ENCODE results near the gene PTEN. TPM values are rescaled to one million over a fixed set of nuclear protein-coding genes. Genes with fewer than 3 reads are reported as not detected.
"Not testable (repeated sequence)": the region's sequence is repeated elsewhere in the genome, so short reads cannot be mapped to it uniquely, and the experiment has no call there.

Gene PTEN
- polyA plus RNA-seq, 4 donors: 18.8 to 73.2 (median 27.7) TPM

DNA sequence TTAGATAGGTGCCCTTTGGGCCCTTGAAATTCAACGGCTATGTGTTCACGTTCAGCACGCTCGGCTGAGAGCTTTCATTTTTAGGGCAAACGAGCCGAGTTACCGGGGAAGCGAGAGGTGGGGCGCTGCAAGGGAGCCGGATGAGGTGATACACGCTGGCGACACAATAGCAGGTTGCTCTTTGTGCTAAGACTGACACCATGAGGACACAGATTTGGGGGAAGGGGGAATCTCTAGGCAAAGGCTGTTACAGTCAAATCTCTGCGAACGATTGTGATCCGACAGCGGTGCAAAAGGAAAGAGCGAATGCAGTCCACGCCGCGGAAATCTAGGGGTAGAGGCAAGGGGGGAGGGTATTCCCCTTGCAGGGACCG lies 759 bp upstream of the PTEN start:
- DNase-seq (no peak), FAIRE-seq (no peak)
- WGBS, 3 donors: 0 to 1% (median 0%) methylated on average over 21 of the region's 21 CpGs

DNA sequence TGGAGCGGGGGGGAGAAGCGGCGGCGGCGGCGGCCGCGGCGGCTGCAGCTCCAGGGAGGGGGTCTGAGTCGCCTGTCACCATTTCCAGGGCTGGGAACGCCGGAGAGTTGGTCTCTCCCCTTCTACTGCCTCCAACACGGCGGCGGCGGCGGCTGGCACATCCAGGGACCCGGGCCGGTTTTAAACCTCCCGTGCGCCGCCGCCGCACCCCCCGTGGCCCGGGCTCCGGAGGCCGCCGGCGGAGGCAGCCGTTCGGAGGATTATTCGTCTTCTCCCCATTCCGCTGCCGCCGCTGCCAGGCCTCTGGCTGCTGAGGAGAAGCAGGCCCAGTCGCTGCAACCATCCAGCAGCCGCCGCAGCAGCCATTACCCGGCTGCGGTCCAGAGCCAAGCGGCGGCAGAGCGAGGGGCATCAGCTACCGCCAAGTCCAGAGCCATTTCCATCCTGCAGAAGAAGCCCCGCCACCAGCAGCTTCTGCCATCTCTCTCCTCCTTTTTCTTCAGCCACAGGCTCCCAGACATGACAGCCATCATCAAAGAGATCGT lies 598 bp downstream of the PTEN start:
- peak overlapping the region; percentile 76 to 99 (median 88) for H3K4me3 ChIP-seq (ENCODE audit: low read depth in 1 of 3, low read length in 3 of 3)
- 0% methylated on average over 27 to 47 of the region's 47 CpGs for WGBS, 3 donors
- not testable (repeated sequence) for FAIRE-seq; H3K36me3 ChIP-seq (ENCODE audit: control insufficient read depth in 3 of 3, insufficient read depth in 2 of 3, low read depth in 1 of 3, low read length in 3 of 3); H3K27me3 ChIP-seq (ENCODE audit: control insufficient read depth in 3 of 3, insufficient read depth in 3 of 3, low read length in 3 of 3); H3K9me3 ChIP-seq (ENCODE audit: control insufficient read depth in 2 of 2, insufficient read depth in 1 of 2, low read depth in 1 of 2, low read length in 1 of 2)
- DNase-seq: peak in 1 of 2 donors; percentile 68
- peak overlapping the region; percentile 90 to 98 (median 94) for H3K27ac ChIP-seq (ENCODE audit: low read depth in 1 of 3, low read length in 2 of 3)
- H3K4me1 ChIP-seq (ENCODE audit: control insufficient read depth in 3 of 3, insufficient read depth in 2 of 3, low read depth in 1 of 3, low read length in 2 of 3): peaks cover 0 to 16% (median 4%) of the 10 kb centered on the region in 3 donors

More for the DNA sequence above, 759 bp upstream of the PTEN start:
- peaks cover 0 to 16% (median 4%) of the 10 kb centered on the region in 3 donors for H3K4me1 ChIP-seq (ENCODE audit: control insufficient read depth in 3 of 3, insufficient read depth in 2 of 3, low read depth in 1 of 3, low read length in 2 of 3)
- peak overlapping the region; percentile 90 to 98 (median 94) for H3K27ac ChIP-seq (ENCODE audit: low read depth in 1 of 3, low read length in 2 of 3)
- H3K4me3 ChIP-seq (ENCODE audit: low read depth in 1 of 3, low read length in 3 of 3): peak overlapping the region; percentile 76 to 99 (median 88)
- no peaks in the 10 kb centered on the region for H3K27me3 ChIP-seq (ENCODE audit: control insufficient read depth in 3 of 3, insufficient read depth in 3 of 3, low read length in 3 of 3)
- no peaks in the 10 kb centered on the region for H3K9me3 ChIP-seq (ENCODE audit: control insufficient read depth in 2 of 2, insufficient read depth in 1 of 2, low read depth in 1 of 2, low read length in 1 of 2)
- H3K36me3 ChIP-seq (ENCODE audit: control insufficient read depth in 3 of 3, insufficient read depth in 2 of 3, low read depth in 1 of 3, low read length in 3 of 3): no peaks in the 10 kb centered on the region

- Histone ChIP-seq H3K4me3 (ENCODE audit: low read depth in 1 of 3, low read length in 3 of 3) (peak overlapping the region; percentile 76 to 99 (median 88)), H3K4me1 (ENCODE audit: control insufficient read depth in 3 of 3, insufficient read depth in 2 of 3, low read depth in 1 of 3, low read length in 2 of 3) (peaks cover 0 to 16% (median 4%) of the 10 kb centered on the region in 3 donors), H3K27me3 (ENCODE audit: control insufficient read depth in 3 of 3, insufficient read depth in 3 of 3, low read length in 3 of 3) (no peaks in the 10 kb centered on the region), H3K27ac (ENCODE audit: low read depth in 1 of 3, low read length in 2 of 3) (peak overlapping the region; percentile 88 to 98 (median 90)), H3K36me3 (ENCODE audit: control insufficient read depth in 3 of 3, insufficient read depth in 2 of 3, low read depth in 1 of 3, low read length in 3 of 3) (peaks cover 0 to 4% (median 0%) of the 10 kb centered on the region in 3 donors), H3K9me3 (ENCODE audit: control insufficient read depth in 2 of 2, insufficient read depth in 1 of 2, low read depth in 1 of 2, low read length in 1 of 2) (no peaks in the 10 kb centered on the region)
- DNase-seq: peak; percentile 42 to 60
- FAIRE-seq: no peak
- WGBS, 3 donors: 0% methylated on average over 16 of the region's 16 CpGs
Observed at GRCh38 chr10:87864496-87865059, 1.2 kb downstream of the PTEN start.

DNA sequence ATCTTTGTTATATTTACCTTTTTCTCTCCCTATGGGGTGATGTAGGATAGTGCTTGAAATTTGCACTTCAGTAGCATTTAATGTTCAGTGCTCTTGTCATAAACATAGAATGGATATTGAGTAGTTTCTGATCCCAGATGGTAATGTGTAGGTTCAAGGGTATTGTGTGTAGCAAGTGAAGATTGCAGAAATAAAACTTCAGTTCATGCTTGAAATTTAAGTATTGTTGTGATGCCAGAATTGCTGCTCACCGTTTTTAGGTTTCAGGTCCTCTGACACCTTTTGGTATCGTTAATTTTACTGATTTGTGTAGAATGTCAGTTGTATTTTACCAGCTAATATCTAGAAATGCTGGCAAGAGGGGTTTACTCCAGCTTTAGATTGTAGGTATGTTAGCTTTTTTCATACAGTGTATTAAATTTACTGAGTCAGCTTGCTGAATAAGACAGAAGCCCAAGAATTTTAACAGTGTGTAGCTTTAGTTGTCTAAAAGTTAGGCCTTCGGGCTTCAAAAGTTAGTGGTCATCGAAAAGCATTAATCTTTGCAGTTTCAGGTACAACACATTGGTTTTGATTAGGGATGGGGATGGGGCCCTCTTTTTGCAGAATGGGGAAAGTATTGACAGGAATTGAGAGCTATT lies 1.9 kb downstream of the PTEN start:
- H3K4me3 ChIP-seq (ENCODE audit: low read depth in 1 of 3, low read length in 3 of 3): peak overlapping the region; percentile 60 to 88 (median 76)
- peak; percentile 23 to 41 for DNase-seq
- no peak for FAIRE-seq
- H3K27ac ChIP-seq (ENCODE audit: low read depth in 1 of 3, low read length in 2 of 3): peak overlapping the region; percentile 29 to 90 (median 32)
- H3K36me3 ChIP-seq (ENCODE audit: control insufficient read depth in 3 of 3, insufficient read depth in 2 of 3, low read depth in 1 of 3, low read length in 3 of 3): peaks cover 0 to 4% (median 0%) of the 10 kb centered on the region in 3 donors
- WGBS, 3 donors: 1 to 2% (median 1%) methylated on average over 4 of the region's 4 CpGs
- H3K4me1 ChIP-seq (ENCODE audit: control insufficient read depth in 3 of 3, insufficient read depth in 2 of 3, low read depth in 1 of 3, low read length in 2 of 3): peaks cover 0 to 12% (median 4%) of the 10 kb centered on the region in 3 donors
- no peaks in the 10 kb centered on the region for H3K27me3 ChIP-seq (ENCODE audit: control insufficient read depth in 3 of 3, insufficient read depth in 3 of 3, low read length in 3 of 3)
- no peaks in the 10 kb centered on the region for H3K9me3 ChIP-seq (ENCODE audit: control insufficient read depth in 2 of 2, insufficient read depth in 1 of 2, low read depth in 1 of 2, low read length in 1 of 2)

DNA sequence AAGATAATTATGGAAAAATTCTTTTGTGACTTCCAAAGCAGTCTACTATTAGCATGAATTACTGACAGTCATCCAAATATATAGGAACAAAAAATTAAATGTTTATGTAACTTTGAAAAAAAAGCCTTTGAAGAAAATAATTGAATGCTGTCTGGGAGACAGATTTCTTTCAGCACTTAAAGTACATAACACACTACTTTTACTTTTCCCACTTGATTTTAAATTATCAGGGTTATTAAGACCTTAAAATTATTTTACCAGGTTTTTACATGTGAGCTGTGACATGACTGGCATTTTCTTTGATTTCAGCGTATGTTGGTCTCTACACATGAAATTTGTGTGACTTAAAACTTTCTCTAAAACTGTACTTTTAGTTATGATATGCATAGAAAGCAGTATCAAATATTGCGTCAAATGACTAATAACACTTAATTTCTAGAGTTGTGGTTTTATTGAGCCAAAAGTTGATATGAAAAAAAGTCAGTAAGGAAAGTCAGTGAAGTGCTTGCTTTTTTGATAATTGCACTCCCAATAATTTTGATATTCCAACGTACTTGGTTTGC lies 3.1 kb downstream of the PTEN start:
- Histone ChIP-seq H3K9me3 (ENCODE audit: control insufficient read depth in 2 of 2, insufficient read depth in 1 of 2, low read depth in 1 of 2, low read length in 1 of 2) (no peaks in the 10 kb centered on the region), H3K36me3 (ENCODE audit: control insufficient read depth in 3 of 3, insufficient read depth in 2 of 3, low read depth in 1 of 3, low read length in 3 of 3) (peaks cover 0 to 6% (median 0%) of the 10 kb centered on the region in 3 donors), H3K4me1 (ENCODE audit: control insufficient read depth in 3 of 3, insufficient read depth in 2 of 3, low read depth in 1 of 3, low read length in 2 of 3) (peaks cover 0 to 2% (median under 1%) of the 10 kb centered on the region in 3 donors), H3K27ac (ENCODE audit: low read depth in 1 of 3, low read length in 2 of 3) (peak overlapping the region in 1 of 3 donors; percentile 90), H3K4me3 (ENCODE audit: low read depth in 1 of 3, low read length in 3 of 3) (peak overlapping the region in 2 of 3 donors; percentile 76 to 88), H3K27me3 (ENCODE audit: control insufficient read depth in 3 of 3, insufficient read depth in 3 of 3, low read length in 3 of 3) (no peaks in the 10 kb centered on the region)
- 1 to 6% (median 3%) methylated on average over 3 of the region's 3 CpGs for WGBS, 3 donors
- FAIRE-seq (no peak), DNase-seq (no peak)

DNA sequence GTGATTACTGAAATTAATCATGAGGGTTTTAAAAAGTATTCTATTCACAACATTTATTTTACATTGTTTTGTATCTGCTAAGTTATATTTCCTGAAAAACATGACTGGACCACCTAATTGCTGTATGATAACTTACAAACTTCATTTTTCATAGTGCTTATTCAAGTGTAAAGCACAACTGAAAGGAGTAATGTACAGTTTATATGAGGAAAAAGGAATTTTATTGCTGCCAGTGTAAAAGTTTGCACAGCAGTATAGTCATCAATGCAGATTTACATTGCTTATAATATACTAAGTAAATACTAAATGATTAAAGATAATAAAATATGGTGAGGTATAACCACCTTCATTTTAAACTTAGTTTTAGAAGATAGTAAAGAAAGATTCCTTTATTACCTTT lies 4.0 kb downstream of the PTEN start:
- FAIRE-seq: peak; percentile 70
- Histone ChIP-seq H3K27me3 (ENCODE audit: control insufficient read depth in 3 of 3, insufficient read depth in 3 of 3, low read length in 3 of 3) (no peaks in the 10 kb centered on the region), H3K4me3 (ENCODE audit: low read depth in 1 of 3, low read length in 3 of 3) (peak overlapping the region in 1 of 3 donors; percentile 3), H3K4me1 (ENCODE audit: control insufficient read depth in 3 of 3, insufficient read depth in 2 of 3, low read depth in 1 of 3, low read length in 2 of 3) (peaks cover 0 to 2% (median 0%) of the 10 kb centered on the region in 3 donors), H3K27ac (ENCODE audit: low read depth in 1 of 3, low read length in 2 of 3) (peak overlapping the region in 1 of 3 donors; percentile 36), H3K9me3 (ENCODE audit: control insufficient read depth in 2 of 2, insufficient read depth in 1 of 2, low read depth in 1 of 2, low read length in 1 of 2) (no peaks in the 10 kb centered on the region), H3K36me3 (ENCODE audit: control insufficient read depth in 3 of 3, insufficient read depth in 2 of 3, low read depth in 1 of 3, low read length in 3 of 3) (peaks cover 0 to 9% (median 0%) of the 10 kb centered on the region in 3 donors)
- DNase-seq: peak in 1 of 2 donors; percentile 31

GRCh38 chr10:87868277-87868676 lies 4.9 kb downstream of the PTEN start:
- Histone ChIP-seq H3K4me3 (ENCODE audit: low read depth in 1 of 3, low read length in 3 of 3) (peak overlapping the region in 1 of 3 donors; percentile 18), H3K4me1 (ENCODE audit: control insufficient read depth in 3 of 3, insufficient read depth in 2 of 3, low read depth in 1 of 3, low read length in 2 of 3) (peaks cover 0 to 2% (median 0%) of the 10 kb centered on the region in 3 donors)
- no peak for FAIRE-seq

GRCh38 chr10:87869139-87869538 lies 5.7 kb downstream of the PTEN start:
- H3K27me3 ChIP-seq (ENCODE audit: control insufficient read depth in 3 of 3, insufficient read depth in 3 of 3, low read length in 3 of 3); H3K4me3 ChIP-seq (ENCODE audit: low read depth in 1 of 3, low read length in 3 of 3); H3K9me3 ChIP-seq (ENCODE audit: control insufficient read depth in 2 of 2, insufficient read depth in 1 of 2, low read depth in 1 of 2, low read length in 1 of 2); DNase-seq; FAIRE-seq; H3K4me1 ChIP-seq (ENCODE audit: control insufficient read depth in 3 of 3, insufficient read depth in 2 of 3, low read depth in 1 of 3, low read length in 2 of 3): not testable (repeated sequence)
- peak overlapping the region in 1 of 3 donors; percentile 0 for H3K27ac ChIP-seq (ENCODE audit: low read depth in 1 of 3, low read length in 2 of 3)
- peaks cover 0 to 13% (median 0%) of the 10 kb centered on the region in 3 donors for H3K36me3 ChIP-seq (ENCODE audit: control insufficient read depth in 3 of 3, insufficient read depth in 2 of 3, low read depth in 1 of 3, low read length in 3 of 3)
- WGBS, 3 donors: 89 to 94% (median 89%) methylated on average over 9 of the region's 9 CpGs

More at GRCh38 chr10:87868277-87868676, 4.9 kb downstream of the PTEN start:
- Histone ChIP-seq H3K27ac (ENCODE audit: low read depth in 1 of 3, low read length in 2 of 3) (no peak overlapping the region), H3K27me3 (ENCODE audit: control insufficient read depth in 3 of 3, insufficient read depth in 3 of 3, low read length in 3 of 3) (no peaks in the 10 kb centered on the region), H3K9me3 (ENCODE audit: control insufficient read depth in 2 of 2, insufficient read depth in 1 of 2, low read depth in 1 of 2, low read length in 1 of 2) (no peaks in the 10 kb centered on the region), H3K36me3 (ENCODE audit: control insufficient read depth in 3 of 3, insufficient read depth in 2 of 3, low read depth in 1 of 3, low read length in 3 of 3) (peaks cover 0 to 13% (median 0%) of the 10 kb centered on the region in 3 donors)
- WGBS, 3 donors: 14 to 16% (median 15%) methylated on average over 1 of the region's 1 CpG
- no peak for DNase-seq
